Endothelial cell of umbilical vein (primary cell): ENCODE results near the gene PRR5.

ENCODE experiments used
- MYC ChIP-seq: IDR thresholded peaks from one replicate; pipeline ENCODE4 v1.6.1; 2011; ENCODE audit warnings: mild to moderate bottlenecking, low read depth, low read length
- TF ChIP-seq, protein P1 (sequence below), 2 donors: IDR thresholded peaks; 1 replicate in 1 of 2; 2 replicates in 1 of 2; pipeline ENCODE4 v1.5.1; 2011; ENCODE audit warnings: low read length in 2 of 2, mild to moderate bottlenecking in 2 of 2, moderate library complexity in 2 of 2, control low read depth in 1 of 2, inconsistent platforms in 1 of 2, low read depth in 1 of 2; ENCODE audit not compliant: insufficient read depth in 1 of 2; ENCODE audit errors: extremely low read depth in 1 of 2

GRCh38 chr22:44692662-44693007 lies 9.4 kb upstream of the PRR5 start:
- TF ChIP-seq, protein P1, sequence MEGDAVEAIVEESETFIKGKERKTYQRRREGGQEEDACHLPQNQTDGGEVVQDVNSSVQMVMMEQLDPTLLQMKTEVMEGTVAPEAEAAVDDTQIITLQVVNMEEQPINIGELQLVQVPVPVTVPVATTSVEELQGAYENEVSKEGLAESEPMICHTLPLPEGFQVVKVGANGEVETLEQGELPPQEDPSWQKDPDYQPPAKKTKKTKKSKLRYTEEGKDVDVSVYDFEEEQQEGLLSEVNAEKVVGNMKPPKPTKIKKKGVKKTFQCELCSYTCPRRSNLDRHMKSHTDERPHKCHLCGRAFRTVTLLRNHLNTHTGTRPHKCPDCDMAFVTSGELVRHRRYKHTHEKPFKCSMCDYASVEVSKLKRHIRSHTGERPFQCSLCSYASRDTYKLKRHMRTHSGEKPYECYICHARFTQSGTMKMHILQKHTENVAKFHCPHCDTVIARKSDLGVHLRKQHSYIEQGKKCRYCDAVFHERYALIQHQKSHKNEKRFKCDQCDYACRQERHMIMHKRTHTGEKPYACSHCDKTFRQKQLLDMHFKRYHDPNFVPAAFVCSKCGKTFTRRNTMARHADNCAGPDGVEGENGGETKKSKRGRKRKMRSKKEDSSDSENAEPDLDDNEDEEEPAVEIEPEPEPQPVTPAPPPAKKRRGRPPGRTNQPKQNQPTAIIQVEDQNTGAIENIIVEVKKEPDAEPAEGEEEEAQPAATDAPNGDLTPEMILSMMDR (IDR thresholded peaks at IDR 0.05; ENCODE audit: extremely low read depth in 1 of 2, insufficient read depth in 1 of 2, low read depth in 1 of 2, low read length in 2 of 2) = no peak
- no peak for TF ChIP-seq MYC
